HG03442 (cell line): ENCODE data around the gene SEMA4D.

ENCODE experiments used
- ATAC-seq: cut with Tn5 transposase; IDR thresholded peaks from one replicate; pipeline ENCODE4 v1.9.1; 2021; ENCODE audit warnings: mild to moderate bottlenecking, moderate library complexity; ENCODE audit not compliant: unreplicated experiment

SEMA4D gene

GRCh38 chr9:89417832-89418473, 80.0 kb downstream of the SEMA4D start:
- ATAC-seq = peak; percentile 24

GRCh38 chr9:89414670-89415324, 83.1 kb downstream of the SEMA4D start:
- no peak for ATAC-seq

DNA sequence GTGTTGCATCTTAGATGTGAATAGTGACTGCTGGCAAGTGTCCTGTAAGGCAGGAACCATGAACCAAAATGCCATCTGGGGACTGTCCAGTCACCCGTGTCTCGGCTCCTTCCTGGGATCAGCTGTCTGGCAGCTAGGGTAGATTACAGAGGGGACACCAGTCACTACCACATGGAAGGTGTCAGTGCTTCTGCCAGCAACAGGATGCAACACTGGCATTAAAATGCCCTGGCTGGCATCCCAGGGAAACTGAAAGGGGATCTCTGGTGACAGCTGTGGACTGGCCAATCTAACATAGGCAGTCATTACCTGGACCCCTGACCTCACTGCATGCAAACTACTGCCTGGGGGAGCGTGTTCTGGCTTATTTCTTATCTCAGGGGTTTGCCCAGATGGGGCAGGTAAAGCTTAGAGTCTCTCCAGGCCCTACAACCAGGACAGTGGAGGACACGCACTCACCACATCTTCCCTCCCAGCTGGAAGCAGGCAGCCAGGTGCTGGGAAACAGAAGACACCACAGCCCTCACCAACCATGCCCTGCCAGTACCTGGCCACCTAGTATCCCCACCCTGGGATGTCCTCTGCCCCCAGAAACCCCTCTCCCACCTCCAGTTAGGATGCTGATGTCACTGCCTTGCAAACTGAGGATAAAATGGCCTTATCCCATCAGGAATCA, 83.8 kb downstream of the SEMA4D start:
- ATAC-seq = no peak

GRCh38 chr9:89412951-89413350, 85.0 kb downstream of the SEMA4D start:
- ATAC-seq = no peak

DNA sequence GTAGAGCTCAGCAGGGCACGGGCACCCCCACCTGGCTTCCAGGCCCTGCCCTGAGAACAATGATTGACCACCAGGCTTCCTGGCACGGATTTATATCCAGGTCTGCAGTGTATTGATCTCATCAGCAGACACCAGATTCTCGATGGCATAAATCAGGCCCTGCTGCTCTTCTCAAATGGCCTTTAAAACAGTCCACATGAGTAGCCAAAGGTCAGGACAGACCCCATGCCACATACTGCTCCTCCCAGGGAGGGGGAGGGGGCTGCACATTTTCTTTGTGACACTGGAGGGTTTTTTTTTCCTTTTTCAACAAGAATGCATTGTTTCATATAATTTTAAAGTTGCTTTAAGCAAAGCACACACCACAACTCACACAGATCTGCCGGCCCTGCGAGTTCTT, 85.4 kb downstream of the SEMA4D start:
- ATAC-seq = no peak

GRCh38 chr9:89411759-89412158, 86.2 kb downstream of the SEMA4D start:
- ATAC-seq = no peak

DNA sequence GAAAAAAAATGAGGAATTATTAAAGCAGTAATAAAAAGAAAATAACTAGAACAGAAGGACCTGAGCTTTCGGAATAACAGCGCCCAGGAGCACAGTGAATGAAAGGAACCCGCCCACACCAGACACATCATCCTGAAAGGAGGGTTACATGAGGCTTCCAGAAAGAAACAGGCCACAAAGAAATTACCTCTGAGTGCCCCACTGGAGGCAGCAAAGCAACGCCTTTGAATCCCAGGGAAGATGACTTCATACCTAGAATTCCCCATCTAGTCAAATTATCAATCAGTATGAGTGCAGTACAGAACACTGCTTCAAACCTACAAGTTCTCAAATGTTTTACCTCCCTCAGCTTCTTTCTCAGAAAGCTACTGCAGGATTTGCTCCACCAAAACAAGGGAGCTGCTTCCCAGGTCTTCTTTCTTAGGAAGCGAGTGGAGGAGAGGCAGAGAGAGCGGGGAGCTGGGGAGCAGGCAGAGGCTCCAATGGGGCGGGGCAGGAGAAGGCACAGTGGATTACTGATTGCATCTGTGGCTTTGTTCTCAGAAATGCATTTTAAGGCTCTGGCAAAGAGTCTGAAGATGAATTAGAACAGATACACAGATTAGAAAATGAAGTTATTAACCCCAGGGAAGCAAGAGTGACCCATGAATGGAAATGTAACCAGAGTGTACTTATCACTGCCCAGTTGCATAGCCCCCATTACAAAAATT, 87.1 kb downstream of the SEMA4D start:
- ATAC-seq = peak; percentile 49

GRCh38 chr9:89410022-89410421, 87.9 kb downstream of the SEMA4D start:
- no peak for ATAC-seq

- ATAC-seq = no peak
Observed at GRCh38 chr9:89409466-89409865, 88.4 kb downstream of the SEMA4D start.

DNA sequence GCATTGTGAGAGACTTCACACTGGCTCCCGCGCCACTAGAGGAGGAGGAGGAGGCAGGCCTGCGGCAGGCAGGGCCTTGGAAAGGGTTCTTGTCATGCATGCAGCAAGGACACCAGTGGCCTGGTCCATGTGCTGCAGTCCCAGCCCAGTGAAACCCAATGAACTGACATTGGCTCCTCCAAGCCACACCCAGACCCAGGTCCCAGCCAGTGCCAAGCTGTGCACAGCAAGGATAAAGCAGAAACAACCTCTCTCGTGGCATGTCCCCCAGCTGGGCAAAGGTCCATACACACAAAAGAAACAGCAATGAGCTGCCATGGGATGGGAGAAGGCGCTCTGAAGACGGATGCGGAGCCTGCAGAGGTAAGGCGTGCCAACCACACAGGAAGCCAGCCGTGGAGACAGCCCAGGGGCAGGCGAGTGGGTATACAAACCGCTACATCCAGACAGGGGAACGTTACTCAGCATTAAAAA, 89.2 kb downstream of the SEMA4D start:
- no peak for ATAC-seq

DNA sequence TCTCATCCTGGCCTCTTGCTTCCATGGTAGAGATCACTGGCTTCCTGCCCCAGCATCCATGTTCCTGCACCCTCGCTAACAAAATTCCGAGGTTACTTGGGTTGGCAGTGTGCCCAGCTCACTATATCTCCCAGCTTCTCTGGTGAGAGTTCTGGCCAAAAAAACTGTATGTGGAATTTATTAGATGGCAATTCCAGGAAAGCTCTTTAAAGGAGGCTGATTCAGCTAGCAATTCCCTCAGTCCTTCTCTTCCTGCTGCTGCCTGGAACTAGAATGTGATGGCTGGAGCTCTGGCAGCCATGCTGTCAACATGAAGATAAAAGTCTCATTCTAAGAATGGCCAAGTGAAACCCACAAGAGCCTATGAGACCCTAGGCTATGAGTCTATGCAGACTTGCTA, 90.8 kb downstream of the SEMA4D start:
- no peak for ATAC-seq

- peak; percentile 52 for ATAC-seq
Observed at GRCh38 chr9:89405826-89406225, 92.1 kb downstream of the SEMA4D start.

DNA sequence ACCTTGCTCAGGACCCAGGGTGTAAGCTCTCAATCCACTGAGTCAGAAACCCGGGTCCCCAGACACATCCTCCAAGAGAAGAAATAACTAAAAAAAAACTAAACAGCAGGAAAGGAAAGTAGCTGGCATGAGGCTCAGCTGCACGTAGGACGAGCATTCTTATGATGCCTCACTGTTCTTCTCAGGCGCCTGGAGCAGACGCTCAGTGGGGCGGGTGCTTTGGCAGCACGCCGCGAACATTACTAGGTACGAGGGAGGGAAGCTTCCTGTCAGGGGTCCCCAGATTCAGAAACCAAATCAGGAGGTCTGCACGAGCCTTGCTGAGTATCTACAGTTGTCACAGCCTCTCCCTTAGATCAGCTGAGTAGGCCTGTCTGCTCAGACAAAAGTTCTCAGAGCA, 93.8 kb downstream of the SEMA4D start:
- no peak for ATAC-seq

DNA sequence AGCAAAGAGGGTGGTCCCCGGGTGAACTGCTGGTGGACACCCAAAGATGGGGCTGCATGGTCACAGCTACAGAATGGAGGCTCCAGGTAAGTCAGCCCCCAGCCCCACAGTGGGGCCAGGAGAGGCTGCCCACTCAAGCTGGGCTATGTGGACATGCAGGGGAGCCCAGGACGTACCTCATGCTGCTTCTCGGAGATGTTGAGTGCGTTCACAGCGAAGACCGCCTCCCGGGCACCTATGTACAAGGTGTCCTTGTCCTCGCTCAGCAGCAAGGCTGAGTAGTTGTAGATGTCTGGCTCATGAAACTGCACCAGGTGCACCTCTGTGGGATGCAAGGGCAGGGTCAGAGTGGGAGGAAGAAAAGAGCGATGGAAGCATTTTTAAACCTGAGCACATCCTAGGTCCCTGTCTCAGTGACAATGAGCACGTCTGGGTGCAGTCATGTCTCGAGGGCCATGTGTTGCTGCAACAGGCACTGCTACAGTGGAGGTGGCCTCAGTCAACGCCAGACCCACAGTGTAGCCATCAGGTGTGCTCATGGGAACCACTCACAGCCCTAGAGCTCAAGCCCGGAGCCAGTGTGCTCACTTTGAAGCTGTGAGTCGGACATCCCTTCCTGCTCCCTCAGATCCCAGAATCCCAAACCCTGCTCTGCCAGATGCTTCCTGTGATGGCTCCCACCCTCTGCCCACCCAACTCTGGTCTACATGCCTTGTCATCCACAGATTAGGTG, 95.1 kb downstream of the SEMA4D start:
- no peak for ATAC-seq

DNA sequence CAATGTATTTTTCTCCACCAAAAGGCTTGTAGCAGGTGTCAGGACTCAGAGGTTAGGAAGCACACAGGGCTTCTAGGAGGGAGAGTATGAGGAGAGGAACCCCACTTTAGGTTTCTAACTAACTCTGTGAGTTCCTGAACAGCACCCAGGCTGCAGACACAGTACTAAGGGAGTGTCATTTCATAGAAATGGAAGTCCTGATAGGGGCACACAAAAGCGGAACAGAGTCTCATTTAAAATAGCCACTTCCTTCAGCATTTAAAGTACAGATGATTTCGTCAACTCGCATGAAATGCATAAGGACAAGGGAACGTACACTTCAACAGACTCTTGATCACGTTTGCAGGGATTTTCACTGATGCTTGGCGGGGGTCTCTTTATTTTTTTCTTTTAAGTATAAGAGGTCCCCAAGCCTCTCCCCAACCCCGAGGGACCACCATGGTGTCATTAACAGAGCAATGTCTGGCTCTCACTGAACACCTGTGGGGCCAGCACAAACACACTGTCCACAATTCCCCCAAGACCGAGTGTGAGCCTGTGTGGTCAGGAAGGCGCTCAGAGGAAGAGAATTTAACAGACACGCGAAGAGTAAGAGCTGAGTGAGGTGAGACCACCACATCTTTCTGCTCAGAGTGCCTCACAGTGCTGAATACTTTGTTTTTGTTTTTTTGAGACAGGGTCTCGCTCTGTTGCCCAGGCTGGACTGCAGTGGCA, 97.4 kb downstream of the SEMA4D start:
- ATAC-seq = peak; percentile 73

DNA sequence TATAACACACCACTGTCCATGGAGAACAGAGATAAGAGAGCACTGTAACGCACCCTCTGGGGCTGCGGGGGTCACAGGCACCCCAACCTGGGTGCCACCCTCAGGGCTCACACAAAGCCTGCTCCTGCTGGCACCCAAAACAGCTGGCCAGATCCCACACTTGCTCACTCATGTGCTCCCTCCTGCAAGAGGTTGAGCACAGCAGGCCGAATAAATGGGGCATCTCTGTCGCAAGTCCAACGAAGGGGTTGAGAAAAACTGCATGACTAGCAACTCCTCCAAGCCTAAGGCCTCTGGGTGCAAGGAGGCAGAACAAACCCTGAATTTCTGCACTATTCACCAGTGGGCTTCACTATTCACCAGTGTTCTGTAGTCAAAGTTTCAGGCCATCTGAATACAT, 99.3 kb downstream of the SEMA4D start:
- no peak for ATAC-seq

DNA sequence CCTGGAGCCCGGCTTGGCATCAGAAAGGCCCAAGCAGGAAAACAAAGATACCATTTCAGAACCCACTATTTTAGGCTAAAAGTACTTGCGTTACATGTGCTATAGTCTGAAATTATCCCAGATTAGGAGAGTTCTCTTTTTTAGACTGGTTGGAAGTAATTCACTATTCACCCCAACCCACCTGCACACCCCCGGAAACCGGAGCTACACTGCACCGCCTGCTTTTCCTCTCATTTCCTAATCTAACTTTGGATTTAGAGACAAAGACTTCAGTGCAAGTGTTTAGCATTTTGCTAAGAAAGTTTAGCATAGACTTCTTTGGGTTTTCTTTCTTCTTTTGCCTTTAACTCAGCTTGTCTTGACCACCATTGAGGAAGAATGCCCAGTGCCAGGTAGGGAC, 100.4 kb downstream of the SEMA4D start:
- ATAC-seq = no peak

- no peak for ATAC-seq
Observed at GRCh38 chr9:89395931-89396710, 101.8 kb downstream of the SEMA4D start.

- ATAC-seq = no peak
Observed at GRCh38 chr9:89394412-89394811, 103.5 kb downstream of the SEMA4D start.
